Kidney epithelial cell (primary cell): Measurements from ENCODE around the gene PYHIN1. TPM values are rescaled to one million over a fixed set of nuclear protein-coding genes. Genes with fewer than 3 reads are reported as not detected.
"Not testable (repeated sequence)": the region's sequence is repeated elsewhere in the genome, so short reads cannot be mapped to it uniquely, and the experiment has no call there.

Source experiments
- DNase-seq: peaks from one replicate; pipeline ENCODE4 v3.0.0-alpha.2; 2010; ENCODE audit warnings: low read depth
- H3K27me3 ChIP-seq: 2 replicates; pipeline ENCODE4 v1.6.0; 2011; ENCODE audit warnings: low read length; ENCODE audit not compliant: control insufficient read depth, insufficient read depth
- H3K36me3 ChIP-seq: 2 replicates; pipeline ENCODE4 v1.5.1; 2011; ENCODE audit warnings: low read length; ENCODE audit not compliant: control insufficient read depth, insufficient read depth
- H3K4me3 ChIP-seq: 2 replicates; pipeline ENCODE4 v1.5.1; 2011; ENCODE audit warnings: low read depth, mild to moderate bottlenecking, control low read depth, low read length
- total RNA-seq: library from RNA; depleted of rRNA; stranded (reverse); fragments of >200 nt; gene quantifications from 2 replicates; pipeline ENCODE4 v1.2.3, GENCODE V29; 2015
- TF ChIP-seq, protein P1 (sequence below): IDR thresholded peaks from 2 replicates; pipeline ENCODE4 v1.5.1; 2011; ENCODE audit warnings: mild to moderate bottlenecking, moderate library complexity, low read length, control low read depth, inconsistent platforms; ENCODE audit not compliant: insufficient read depth, poor library complexity, severe bottlenecking

The PYHIN1 gene
- total RNA-seq, 1 donor from 2014 or later: not detected

DNA sequence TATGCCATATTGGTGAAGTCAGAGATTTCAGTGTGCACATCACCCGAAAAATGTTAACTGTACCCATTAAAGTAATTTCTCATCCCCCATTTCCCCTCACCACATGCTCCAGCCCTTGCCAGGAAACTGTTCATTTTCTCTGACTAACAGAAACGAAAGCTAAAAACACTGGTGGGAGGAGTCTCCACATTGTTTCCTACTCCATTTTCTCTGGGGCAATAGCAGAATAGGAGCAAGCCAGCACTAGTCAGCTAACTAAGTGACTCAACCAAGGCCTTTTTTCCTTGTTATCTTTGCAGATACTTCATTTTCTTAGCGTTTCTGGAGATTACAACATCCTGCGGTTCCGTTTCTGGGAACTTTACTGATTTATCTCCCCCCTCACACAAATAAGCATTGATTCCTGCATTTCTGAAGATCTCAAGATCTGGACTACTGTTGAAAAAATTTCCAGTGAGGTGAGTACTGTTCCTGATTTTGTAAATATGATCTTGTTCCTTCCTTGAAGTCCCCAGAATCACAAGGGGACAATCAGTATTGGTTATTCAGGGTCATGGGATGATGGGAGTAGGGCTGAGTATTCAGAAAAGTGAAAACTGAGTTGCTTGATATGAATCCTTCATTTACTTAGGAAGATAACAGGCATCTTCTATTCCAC, 78.5 kb downstream of the PYHIN1 start, which contains the start of gene IFI16:
Gene IFI16 (plus strand): TSS at position 204 of the 658 bp plus-strand sequence. CDS start 4,774 bp downstream, outside the sequence.
- Histone ChIP-seq H3K27me3 (no peaks in the 10 kb centered on the region), H3K36me3 (no peaks in the 10 kb centered on the region), H3K4me3 (peak within 1 kb of the TSS; percentile 43)
- TF ChIP-seq, protein P1, sequence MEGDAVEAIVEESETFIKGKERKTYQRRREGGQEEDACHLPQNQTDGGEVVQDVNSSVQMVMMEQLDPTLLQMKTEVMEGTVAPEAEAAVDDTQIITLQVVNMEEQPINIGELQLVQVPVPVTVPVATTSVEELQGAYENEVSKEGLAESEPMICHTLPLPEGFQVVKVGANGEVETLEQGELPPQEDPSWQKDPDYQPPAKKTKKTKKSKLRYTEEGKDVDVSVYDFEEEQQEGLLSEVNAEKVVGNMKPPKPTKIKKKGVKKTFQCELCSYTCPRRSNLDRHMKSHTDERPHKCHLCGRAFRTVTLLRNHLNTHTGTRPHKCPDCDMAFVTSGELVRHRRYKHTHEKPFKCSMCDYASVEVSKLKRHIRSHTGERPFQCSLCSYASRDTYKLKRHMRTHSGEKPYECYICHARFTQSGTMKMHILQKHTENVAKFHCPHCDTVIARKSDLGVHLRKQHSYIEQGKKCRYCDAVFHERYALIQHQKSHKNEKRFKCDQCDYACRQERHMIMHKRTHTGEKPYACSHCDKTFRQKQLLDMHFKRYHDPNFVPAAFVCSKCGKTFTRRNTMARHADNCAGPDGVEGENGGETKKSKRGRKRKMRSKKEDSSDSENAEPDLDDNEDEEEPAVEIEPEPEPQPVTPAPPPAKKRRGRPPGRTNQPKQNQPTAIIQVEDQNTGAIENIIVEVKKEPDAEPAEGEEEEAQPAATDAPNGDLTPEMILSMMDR: no peak
- DNase-seq: peak; percentile 57

DNA sequence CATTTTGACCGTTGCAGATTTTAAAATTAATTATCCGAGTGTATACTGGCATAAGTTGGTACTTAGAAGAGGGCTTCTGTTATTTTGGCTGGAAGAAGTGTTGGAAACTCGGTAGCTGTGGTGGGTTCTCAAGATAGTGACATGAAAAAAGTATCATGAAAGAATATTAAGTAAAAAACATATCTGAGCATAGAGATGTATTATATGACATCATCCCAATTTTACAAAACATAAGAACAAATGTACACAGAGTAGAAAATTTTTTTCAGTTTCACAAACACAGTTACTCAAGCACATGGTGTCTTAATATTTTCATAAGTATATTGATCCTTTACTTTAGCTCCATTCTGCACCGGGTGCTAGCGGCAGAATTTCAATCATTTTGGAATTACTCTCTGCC, 79.0 kb downstream of the PYHIN1 start:
- H3K27me3 ChIP-seq: no peaks in the 10 kb centered on the region

DNA sequence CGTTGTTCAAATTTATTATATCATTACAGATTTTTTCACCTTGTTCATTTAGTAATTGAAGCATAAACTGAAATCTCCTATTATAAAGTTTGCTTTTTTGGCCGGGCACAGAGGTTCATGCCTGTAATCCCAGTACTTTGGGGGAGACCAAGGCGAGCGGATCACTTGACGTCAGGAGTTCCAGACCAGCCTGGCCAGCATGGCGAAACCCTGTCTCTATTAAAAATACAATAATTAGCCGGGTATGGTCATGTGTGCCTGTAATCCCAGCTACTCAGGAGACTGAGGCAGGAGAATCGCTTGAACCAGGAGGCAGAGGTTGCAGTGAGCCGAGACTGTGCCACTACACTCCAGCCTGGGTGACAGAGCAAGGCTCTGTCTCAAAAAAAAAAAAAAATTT, 79.6 kb downstream of the PYHIN1 start:
- H3K36me3 ChIP-seq, DNase-seq, H3K27me3 ChIP-seq: not testable (repeated sequence)
- peak overlapping the region; percentile 43 for H3K4me3 ChIP-seq

More for the DNA sequence above, 79.0 kb downstream of the PYHIN1 start:
- Histone ChIP-seq H3K4me3 (peak overlapping the region; percentile 43), H3K36me3 (no peaks in the 10 kb centered on the region)
- TF ChIP-seq, protein P1: no peak
- no peak for DNase-seq

DNA sequence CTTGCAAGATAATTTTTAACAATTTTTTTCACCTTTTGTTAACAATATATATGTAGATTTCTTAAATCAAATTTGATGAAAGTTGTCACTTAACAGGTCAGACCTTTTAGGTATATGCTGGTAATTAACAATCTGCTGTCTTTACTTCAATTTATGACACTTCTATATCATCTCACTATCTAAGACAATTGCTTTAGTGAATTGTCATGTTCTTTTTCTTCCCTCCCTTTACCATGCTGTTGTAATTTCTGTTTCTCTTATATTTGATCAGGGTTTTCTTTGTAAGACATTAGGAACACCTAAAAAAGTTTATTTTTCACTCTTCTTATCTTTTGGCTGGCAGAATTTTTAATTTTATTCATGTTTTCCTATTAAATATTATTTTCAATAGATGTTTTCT, 80.4 kb downstream of the PYHIN1 start:
- no peak for DNase-seq
- TF ChIP-seq, protein P1: no peak
- no peak overlapping the region for H3K4me3 ChIP-seq
- H3K36me3 ChIP-seq: no peaks in the 10 kb centered on the region
- no peaks in the 10 kb centered on the region for H3K27me3 ChIP-seq

DNA sequence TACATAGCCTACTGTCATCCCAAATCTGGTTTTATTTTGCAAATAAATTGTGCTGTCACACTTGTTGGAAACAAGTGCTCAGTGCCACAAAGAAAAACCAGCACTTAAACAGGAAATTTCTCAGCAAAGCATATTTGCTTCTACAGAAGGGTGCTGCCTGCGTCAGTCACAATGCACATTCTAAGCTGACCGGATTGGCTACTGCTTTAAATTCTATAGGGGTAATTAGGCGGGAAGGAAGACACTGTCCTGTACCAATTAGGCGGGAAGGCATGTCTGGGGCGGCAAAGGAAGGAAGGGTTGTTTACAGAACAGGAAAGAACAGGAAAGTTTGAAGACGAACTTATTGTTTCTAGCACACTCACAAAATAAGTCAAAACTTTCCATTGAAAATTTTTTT, 81.1 kb downstream of the PYHIN1 start:
- Histone ChIP-seq H3K4me3 (no peak overlapping the region), H3K27me3 (no peaks in the 10 kb centered on the region), H3K36me3 (no peaks in the 10 kb centered on the region)
- no peak for DNase-seq
- TF ChIP-seq, protein P1: no peak

DNA sequence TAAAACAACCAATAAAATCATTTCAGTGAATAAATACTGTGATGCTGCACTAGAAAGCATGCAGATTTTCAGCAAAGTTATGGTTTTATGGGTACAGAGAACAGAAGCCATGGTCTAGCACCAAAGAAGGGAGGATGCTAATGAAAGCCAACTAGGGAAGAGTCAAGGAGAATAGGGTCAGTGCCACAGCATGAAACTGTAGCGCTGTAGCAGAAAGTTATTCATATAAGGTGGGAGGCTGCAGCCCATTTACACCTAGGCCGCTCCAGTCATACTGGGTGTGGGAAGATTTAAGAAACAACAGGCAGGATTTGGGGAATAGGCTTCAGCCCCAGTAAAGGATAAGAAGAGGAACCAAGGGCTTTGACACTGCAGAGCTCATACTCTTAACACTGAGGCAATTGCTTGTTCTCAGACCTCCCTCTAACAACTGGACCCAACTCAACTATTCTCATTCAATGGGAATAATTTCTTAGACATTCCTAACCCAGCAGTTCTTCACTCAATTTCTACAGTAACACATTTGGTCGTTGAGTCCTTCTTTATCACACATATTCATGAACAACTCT, 82.7 kb downstream of the PYHIN1 start:
- TF ChIP-seq, protein P1: no peak
- DNase-seq: no peak
- Histone ChIP-seq H3K36me3 (no peaks in the 10 kb centered on the region), H3K4me3 (no peak overlapping the region), H3K27me3 (no peaks in the 10 kb centered on the region)
